Tongue (tissue), 2 donors: Measurements from ENCODE around the gene PLCXD1. TPM values are rescaled to one million over a fixed set of nuclear protein-coding genes. Genes with fewer than 3 reads are reported as not detected.
"Not testable (repeated sequence)": the region's sequence is repeated elsewhere in the genome, so short reads cannot be mapped to it uniquely, and the experiment has no call there.

Source experiments
- DNase-seq: peaks from one replicate; pipeline ENCODE4 v3.0.0-alpha.2; 2015
- total RNA-seq: library from RNA; depleted of rRNA; stranded (reverse); fragments of >200 nt; gene quantifications from one replicate; pipeline ENCODE4 v1.2.3, GENCODE V29; 2014

PLCXD1 gene, protein sequence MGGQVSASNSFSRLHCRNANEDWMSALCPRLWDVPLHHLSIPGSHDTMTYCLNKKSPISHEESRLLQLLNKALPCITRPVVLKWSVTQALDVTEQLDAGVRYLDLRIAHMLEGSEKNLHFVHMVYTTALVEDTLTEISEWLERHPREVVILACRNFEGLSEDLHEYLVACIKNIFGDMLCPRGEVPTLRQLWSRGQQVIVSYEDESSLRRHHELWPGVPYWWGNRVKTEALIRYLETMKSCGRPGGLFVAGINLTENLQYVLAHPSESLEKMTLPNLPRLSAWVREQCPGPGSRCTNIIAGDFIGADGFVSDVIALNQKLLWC
- 11.2 TPM for total RNA-seq

DNA sequence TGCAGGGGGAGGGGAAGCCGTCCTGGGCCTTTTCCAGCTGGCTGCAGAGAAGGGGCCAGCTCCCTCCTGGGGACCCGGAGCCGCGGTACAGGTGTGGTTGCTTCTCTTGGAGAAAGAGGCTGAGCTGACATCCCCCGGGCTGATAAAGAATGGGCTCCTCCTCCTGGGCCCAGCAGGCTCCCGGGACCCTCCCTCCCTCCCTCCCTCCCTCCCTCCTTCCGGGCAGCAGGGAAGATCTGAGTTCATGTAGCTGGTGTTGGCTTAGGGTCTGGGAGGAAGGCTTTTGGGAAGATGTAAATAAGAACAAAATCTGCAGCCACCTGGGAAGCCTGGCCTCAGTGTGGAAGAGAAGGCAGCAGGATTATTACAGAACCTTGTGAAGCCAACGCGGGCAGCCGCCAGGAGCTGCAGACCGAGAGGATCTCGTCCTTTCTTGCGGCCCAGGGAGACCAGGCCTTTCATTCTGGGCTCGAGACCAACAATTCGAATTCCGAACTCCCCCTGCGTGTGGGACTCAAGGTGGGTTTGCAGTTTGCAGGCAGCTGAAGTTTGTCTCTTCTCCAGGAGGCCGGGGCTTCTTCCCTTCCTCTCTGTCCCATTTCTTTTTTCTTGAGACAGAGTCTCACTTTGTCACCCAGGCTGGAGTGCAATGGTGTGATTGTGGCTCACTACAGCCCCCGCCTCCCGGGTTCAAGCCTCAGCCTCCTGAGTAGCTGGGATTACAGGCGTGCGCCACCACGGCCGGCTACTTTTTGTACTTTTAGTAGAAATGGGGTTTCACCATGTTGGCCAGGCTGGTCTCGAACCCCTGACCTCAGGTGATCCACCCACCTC is at the start of gene PLCXD1:
Gene PLCXD1 (plus strand): TSS at position 216 of the 834 bp plus-strand sequence. CDS start 2,807 bp downstream, outside the sequence.
- peak; percentile 80 for DNase-seq

DNA sequence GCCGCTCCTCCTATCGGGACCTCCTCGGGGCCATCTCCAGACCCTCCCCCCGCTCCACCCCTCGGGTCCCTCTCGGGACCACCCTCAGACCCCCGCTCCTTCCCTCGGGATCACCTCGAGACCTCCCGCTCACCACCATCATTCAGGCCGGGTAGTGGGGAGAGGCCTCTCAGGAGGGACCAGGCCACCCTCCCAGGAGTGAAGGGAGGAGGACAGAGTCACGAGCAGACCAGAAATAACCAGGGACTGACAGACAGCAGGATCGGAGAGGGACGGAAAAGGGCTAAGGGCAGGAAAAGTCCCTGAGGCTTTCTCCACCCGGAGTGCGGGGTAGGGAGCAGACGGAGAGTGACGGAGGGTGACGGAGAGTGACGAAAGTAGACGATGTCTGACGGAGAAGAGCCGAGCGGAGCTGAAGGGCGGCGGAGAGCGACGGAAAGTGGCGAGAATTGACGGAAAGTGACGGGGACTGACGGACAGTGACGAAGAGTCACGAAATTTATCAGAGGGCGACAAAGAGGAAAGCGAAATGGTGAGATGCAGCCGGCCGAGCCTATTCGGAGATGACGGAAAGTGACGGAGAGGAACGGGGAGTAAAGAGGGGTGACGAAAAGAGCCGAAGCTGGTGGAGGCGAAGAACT is 49.4 kb upstream of the PLCXD1 start:
- DNase-seq, result not testable (repeated sequence)

DNA sequence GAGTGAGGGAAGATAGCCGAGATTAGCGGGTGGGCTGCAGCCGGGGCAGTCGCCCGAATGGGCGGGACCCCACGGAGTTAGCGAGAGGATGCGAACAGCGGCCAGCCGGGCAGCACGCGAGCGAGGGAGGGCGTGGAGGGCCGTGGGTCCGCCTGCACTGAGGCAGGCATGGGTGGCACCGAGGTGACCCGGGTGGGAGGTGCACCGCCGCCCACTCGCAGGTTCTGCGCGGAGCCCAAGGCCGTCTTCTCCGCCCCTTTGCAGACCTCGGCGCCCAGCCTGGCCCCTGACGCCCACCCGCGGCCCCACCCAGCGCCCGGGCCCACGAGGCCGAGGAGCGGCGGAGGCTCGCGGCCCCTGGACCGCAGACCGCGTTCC is 48.9 kb upstream of the PLCXD1 start:
- DNase-seq, result not testable (repeated sequence)

DNA sequence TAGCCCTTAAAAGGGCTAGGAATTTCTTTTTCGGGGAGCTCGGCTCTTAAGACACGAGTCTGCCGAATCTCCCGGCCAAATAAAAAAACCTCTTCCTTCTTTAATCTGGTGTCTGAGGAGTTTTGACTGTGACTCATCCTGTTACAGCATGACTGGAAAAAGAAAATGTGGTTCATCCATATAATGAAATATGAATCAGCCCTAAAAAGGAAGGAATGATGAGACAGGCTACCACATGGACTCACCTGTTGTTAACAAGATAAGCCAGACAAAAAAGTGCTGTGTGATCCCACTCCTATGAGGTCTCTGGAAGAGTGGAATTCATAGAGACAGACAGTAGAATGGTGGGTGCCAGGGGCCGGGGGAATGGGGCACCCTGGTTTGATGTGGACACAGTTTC is 45.0 kb upstream of the PLCXD1 start:
- not testable (repeated sequence) for DNase-seq

DNA sequence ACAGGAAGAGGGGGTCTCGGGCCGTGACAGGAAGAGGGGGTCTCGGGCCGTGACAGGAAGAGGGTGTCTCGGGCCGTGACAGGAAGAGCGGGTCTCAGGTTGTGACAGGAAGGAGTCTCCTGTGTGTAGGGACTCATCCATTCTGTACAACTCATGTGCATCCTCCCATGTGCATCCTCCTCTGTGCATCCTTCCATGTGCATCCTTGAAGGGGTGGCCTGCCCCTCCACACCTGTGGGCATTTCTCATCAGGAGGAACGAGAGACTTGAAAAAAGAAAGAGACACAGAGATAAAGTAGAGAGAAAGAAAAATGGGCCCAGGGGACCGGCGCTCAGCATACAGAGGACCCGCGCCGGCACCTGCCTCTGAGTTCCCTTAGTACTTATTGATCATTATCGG is 30.2 kb upstream of the PLCXD1 start:
- no peak for DNase-seq

DNA sequence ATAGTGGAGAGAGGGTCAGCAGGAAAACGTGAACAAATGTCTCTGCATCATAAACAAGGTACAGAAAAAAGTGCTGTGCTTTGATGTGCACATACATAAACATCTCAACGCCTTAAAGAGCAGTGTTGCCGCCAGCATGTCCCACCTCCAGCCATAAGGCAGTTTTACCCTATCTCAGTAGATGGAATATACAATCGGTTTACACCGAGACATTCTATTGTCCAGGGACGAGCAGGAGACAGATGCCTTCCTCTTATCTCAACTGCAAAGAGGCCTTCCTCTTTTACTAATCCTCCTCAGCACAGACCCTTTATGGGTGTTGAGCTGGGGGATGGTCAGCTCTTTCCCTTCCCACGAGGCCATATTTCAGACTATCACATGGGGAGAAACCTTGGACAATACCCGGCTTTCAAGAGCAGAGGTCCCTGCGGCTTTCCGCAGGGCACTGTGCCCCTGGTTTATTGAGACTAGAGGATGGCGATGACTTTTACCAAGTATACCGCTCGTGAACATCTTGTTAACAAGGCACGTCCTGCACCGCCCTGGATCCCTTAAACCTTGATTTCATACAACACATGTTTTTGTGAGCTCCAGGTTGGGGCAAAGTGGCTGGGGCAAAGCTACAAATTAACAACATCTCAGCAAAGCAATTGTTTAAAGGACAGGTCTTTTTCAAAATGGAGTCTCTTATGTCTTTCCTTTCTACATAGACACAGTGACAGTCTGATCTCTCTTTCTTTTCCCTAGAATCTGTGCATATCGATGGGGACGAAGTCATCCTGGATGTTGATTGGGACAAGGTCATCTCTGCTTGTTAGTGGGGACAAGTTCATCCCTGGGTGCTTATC is 29.6 kb upstream of the PLCXD1 start:
- not testable (repeated sequence) for DNase-seq

DNA sequence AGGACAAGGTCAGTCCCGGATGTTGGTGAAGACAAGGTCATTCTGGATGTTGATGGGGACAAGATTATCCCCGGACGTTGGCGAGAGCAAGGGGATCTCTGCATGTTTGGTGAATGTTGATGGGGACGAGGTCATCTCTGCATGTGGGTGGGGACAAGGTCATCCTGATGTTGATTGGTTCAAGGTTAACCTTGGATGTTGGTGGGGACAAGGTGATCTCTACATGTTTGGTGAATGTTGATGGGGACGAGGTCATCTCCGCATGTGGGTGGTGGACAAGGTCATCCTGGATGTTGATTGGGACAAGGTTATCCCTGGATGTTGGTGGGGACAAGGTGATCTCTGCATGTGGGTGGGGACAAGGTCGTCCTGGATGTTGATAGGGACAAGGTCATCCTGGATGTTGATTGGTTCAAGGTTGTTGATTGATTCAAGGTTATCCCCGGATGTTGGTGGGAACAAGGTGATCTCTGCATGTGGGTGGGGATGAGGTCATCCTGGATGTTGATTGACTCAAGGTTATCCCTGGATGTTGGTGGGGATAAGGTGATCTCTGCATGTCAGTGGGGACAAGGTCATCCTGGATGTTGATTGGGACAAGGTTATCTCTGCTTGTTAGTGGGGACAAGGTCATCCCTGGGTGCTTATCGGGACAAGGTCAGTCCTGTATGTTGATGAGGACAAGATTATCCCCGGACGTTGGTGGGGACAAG is 28.8 kb upstream of the PLCXD1 start:
- no peak for DNase-seq

DNA sequence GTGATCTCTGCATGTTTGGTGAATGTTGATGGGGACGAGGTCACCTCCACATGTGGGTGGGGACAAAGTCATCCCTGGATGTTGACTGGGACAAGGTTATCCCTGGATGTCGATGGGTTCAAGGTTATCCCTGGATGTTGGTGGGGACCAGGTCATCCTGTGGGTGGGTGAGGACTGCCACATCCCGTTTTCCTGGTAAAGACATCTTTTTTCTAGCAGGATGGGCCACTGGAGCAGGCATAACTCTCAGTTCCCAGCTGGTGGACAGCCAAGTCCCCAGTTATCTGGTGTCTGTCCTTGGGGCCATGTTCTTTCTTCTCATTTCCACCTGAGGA is 28.3 kb upstream of the PLCXD1 start:
- no peak for DNase-seq

DNA sequence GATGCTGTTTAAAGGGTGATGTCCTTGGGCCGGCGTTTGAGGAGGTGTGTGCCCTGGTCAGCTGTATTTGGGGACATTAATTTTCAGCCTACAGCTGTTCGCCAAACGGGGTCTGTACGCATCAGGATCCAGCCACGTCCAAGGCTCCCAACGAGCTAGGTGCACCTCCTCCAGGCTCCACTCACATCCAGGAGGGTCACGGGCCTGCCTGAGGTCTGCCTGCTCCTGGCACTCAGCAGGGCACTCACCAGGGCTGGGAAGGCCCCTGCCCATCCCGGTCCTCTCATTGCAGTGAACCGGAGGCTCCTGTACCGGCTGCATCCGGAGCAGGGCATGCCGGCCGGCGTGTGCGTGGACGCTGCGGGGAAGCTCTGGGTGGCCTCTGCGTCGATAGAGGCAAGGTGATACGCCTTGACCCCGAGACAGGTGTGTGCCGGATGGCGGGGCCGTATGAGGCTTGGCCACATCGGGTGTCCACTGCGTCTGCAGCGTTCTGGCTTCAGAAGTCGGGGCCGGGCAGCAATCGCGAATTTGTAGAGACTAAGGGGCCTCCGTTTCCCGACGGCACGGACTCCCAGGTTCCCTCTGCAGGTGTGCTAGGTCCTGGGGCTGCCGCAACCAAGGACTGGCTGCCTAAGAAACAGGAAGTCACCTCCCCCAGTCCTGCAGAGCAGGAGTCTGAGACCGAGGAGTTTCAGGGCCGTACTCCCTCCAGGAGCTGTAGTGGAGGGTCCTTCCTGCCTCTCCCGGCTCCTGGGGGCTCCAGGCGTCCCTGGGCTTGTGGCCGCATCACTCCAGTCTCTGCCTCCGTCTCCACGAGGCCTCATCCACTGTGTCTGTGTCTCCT is 27.5 kb upstream of the PLCXD1 start:
- no peak for DNase-seq

DNA sequence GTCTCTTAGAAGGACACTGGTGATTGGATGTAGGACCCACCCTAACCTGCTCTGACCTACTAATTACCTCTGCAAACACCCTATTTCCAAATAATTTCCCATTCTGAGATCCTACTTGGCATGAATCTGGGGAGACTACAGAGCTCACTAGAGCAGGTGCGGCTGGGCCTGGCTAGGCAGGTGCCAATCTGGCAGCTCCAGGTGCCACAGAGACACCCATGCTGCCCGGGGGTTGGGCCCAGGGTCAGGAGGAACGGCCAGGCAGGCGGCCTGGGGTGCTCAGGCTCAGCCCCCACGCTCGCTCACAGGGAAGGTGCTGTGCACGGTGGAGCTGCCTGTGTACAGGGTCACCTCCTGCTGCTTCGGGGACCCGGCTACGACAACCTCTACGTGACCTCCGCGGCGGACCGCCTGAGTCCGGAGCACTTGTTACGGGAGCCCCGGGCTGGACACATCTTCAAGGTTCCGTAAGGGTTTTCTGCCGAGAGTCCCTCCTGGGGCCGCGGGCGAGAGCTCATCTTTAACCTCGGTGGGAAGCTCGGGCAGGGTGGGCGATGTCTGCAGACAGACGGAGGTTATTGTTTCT is 26.5 kb upstream of the PLCXD1 start:
- DNase-seq, result no peak

DNA sequence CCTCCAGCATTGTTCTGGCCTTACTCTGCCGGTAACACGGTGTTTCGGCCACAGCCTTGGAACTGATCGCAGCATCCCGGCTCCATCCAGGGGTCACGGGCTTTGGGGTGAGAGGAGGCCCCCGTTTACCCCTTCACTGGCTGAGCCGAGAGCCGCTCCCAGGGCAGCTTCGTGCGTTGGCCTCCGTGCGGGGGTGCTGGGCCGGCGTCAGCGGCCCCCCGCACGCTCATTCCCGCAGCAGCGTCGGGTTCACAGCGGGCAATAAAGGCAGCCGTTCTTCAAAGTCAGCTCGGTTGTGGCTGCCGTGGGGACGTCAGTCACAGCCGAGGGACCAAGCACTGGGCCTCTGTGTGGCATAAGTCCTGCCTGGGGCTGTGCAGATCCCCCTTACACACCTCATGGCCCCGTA is 25.3 kb upstream of the PLCXD1 start:
- no peak for DNase-seq

DNA sequence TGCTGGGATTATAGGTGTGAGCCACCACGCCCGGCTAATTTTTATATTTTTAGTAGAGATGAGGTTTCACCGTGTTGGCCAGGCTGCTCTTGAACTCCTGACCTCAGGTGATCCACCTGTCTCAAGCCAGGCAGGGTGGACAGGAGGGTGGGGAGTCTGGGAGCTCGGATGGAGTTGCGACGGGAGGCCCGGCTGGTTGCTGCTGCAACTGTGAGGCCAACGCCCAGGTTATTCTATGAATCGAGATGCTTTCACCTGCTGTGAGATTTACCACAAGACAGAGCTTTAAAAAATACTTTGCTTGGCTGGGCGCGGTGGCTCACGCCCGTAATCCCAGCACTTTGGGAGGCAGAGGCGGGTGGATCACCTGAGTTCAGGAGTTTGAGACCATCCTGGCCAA is 24.1 kb upstream of the PLCXD1 start:
- not testable (repeated sequence) for DNase-seq

DNA sequence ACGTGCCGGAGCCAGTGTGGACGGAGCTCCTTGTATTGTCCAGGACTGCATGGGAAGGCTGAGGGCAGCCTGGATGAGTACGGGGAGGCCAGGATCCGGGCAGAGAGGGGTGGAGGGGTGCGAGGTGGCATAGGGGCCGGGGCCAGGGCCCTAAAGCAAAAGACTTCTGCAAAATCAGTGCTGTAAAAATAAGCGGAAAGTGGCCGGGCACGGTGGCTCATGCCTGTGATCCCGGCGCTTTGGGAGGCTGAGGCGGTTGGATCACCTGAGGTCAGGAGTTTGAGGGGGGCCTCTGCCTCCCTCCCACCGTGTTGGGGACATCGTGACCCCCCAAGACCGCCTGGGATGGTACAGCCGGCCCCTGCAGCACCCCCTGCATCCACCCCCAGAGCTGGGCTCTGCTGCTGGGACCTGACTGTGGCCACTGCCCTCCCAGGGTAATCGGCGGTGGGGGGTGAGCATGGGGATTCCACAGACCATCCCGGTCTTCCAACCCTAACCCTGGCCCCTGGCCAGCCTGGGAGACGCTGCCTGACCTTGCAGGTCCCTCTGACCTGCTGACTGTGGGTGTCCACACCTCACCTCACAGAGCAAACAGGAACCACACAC is 23.4 kb upstream of the PLCXD1 start:
- no peak for DNase-seq

DNA sequence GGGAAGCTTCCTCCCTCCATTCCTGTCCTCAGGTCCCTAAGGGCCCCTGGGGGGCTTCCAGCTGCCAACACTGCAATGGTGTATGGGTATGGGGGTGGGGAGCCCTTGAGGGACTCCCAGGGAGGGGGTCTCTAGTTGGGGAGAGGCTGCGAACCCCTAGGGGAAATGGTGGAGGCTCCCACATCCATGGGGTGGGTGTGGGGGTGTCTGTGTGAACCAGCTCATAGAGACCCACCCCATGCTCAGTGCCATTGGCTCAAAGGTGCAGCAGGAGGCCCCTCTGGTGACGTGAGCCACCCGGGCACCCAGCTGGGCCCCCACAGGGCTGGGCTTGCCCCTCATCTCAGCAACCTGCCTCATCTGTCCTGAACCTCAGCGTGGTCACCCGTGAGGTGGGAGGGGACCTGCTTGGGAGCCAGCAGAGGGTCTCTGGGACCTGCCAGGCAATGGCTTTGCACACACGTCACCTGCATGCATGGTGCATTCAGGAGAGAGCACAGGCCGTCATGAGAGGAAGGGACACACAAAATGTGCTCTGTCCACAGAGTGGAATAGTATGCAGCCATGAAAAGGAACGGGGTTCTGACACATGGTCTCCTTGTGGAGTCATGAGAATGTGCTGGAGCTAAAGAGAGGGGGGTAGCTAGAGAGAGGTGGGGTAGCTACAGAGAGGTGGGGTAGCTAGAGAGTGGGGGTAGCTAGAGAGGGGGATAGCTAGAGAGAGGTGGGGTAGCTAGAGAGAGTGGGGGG is 22.7 kb upstream of the PLCXD1 start:
- no peak for DNase-seq

DNA sequence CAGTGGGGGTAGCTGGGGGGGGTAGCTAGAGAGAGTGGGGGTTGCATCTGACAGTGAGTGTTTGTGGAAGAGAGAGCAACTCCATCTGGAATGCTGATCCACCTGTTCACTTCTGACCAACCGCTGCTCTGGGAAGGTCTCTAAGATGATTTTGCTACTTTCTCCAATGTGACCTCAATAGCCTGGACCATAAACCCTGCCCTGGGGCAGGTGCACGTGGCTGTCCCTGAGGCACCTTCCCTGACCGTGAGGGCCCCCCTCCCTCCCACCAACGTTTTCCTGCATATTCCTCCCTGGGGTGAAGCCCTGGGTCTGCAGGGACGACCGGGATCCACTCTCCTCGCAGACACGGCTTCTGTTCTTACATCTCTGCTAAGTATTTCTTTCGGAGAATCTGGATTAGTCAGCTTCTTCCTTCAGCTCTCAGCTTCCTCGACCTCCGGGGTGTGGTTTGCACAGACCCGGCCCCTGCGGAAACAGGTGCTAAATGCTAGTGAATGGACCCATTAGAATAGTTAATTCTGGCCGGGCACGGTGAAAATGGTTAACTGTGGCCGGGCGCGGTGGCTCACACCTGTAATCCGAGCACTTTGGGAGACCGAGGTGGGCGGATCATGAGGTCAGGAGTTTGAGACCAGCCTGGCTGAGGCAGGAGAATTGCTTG is 21.4 kb upstream of the PLCXD1 start:
- no peak for DNase-seq

DNA sequence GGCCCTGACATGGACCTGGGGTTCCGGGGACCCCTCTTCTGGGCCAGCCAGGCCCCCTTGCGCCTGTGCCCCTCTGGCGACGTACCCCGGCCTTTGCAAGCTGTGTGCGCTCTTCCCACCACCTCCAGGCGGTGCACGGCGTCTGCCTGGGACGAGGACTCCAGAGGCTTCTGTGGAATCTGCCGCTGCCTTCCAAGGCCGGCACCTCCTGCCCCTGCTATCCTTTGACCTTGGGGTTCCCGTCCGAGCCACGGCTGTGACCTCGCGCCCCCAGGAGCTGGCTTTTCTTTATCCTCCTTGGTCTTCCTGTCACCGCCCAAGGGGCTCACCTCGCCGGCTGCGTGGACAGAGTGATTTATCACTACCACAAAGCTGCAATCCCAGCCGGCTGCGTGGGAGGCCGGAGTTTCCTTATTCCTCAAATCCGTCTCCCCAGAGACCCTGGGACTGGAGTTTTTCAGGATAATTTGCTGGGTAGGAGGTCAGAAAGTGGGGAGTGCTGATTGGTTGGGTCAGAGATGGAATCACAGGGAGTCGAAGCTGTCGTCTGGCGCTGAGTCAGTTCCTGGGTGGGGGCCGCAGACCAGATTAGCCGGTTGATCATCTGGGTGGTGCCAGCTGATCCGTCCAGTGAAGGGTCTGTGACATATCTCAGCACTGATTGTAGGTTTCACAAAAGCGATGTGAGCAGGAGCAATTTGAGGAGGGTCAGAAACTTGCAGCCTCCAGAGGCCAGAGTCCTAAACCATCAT is 19.8 kb upstream of the PLCXD1 start:
- no peak for DNase-seq

DNA sequence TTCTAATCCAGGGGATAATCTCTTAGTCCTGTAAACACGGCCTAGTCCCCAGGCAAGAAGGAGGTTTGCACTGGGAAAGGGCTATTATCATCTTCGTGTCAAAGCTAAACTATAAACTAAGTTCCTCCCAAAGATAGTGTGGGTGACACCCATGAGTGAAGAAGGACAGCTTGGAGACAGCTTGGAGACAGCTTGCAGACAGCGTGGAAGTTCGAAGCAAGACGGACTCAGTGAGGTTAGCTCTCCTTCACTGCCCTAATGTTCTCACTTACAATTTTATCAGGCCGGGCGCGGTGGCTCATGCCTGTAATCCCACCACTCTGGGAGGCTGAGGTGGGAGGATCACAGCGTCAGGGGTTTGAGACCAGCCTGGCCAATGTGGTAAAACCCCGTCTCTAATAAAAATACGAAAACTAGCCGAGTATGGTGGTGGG is 19.2 kb upstream of the PLCXD1 start:
- no peak for DNase-seq
